ENCODE results near the gene LAMA2.

LAMA2 gene

GRCh38 chr6:129494099-129494498, 611.2 kb downstream of the LAMA2 start:
- TF ChIP-seq RAD21 (IDR thresholded peaks at IDR 0.05; ENCODE audit: low read depth) (no peak), EP300 (IDR thresholded peaks at IDR 0.05; ENCODE audit: borderline replicate concordance) (no peak), EGR1 (IDR thresholded peaks at IDR 0.05) (no peak), NFIC (IDR thresholded peaks at IDR 0.05) (no peak), TAF1 (IDR thresholded peaks at IDR 0.05; ENCODE audit: low read depth) (no peak), YY1 (IDR thresholded peaks at IDR 0.05; ENCODE audit: low read depth) (no peak), TEAD4 (IDR thresholded peaks at IDR 0.05) (no peak), CEBPB (IDR thresholded peaks at IDR 0.05) (no peak), TCF12 (IDR thresholded peaks at IDR 0.05; ENCODE audit: low read depth) (no peak), ZBTB7A (IDR thresholded peaks at IDR 0.05; ENCODE audit: low read depth) (no peak)
- TF ChIP-seq, protein P1, sequence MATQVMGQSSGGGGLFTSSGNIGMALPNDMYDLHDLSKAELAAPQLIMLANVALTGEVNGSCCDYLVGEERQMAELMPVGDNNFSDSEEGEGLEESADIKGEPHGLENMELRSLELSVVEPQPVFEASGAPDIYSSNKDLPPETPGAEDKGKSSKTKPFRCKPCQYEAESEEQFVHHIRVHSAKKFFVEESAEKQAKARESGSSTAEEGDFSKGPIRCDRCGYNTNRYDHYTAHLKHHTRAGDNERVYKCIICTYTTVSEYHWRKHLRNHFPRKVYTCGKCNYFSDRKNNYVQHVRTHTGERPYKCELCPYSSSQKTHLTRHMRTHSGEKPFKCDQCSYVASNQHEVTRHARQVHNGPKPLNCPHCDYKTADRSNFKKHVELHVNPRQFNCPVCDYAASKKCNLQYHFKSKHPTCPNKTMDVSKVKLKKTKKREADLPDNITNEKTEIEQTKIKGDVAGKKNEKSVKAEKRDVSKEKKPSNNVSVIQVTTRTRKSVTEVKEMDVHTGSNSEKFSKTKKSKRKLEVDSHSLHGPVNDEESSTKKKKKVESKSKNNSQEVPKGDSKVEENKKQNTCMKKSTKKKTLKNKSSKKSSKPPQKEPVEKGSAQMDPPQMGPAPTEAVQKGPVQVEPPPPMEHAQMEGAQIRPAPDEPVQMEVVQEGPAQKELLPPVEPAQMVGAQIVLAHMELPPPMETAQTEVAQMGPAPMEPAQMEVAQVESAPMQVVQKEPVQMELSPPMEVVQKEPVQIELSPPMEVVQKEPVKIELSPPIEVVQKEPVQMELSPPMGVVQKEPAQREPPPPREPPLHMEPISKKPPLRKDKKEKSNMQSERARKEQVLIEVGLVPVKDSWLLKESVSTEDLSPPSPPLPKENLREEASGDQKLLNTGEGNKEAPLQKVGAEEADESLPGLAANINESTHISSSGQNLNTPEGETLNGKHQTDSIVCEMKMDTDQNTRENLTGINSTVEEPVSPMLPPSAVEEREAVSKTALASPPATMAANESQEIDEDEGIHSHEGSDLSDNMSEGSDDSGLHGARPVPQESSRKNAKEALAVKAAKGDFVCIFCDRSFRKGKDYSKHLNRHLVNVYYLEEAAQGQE (IDR thresholded peaks at IDR 0.05; ENCODE audit: low read depth): no peak
- TF ChIP-seq, protein P2, sequence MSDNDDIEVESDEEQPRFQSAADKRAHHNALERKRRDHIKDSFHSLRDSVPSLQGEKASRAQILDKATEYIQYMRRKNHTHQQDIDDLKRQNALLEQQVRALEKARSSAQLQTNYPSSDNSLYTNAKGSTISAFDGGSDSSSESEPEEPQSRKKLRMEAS (IDR thresholded peaks at IDR 0.05): no peak
- TF ChIP-seq, protein P3, sequence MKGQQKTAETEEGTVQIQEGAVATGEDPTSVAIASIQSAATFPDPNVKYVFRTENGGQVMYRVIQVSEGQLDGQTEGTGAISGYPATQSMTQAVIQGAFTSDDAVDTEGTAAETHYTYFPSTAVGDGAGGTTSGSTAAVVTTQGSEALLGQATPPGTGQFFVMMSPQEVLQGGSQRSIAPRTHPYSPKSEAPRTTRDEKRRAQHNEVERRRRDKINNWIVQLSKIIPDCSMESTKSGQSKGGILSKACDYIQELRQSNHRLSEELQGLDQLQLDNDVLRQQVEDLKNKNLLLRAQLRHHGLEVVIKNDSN (IDR thresholded peaks at IDR 0.05): no peak

DNA sequence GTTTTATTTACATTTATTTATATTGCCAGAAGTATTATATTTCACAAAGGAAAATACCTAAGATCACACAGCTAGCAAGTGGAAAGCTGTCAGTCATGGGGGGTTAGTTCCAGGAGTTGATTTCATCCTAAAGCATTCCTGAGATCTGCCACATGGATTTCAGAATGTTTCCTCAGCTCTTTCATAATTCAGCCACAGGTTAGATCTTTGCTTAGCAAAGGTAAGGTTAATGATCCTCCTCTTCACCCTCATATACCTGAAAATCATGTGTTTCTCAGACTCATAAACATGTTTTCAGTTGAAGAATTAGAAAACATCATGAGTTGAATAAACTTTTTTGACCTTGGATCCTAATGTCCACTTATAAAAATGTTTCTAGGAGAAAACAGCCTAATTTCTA, 611.6 kb downstream of the LAMA2 start:
- TF ChIP-seq EGR1 (IDR thresholded peaks at IDR 0.05) (no peak), NFIC (IDR thresholded peaks at IDR 0.05) (no peak), TEAD4 (IDR thresholded peaks at IDR 0.05) (no peak)
- TF ChIP-seq, protein P1 (IDR thresholded peaks at IDR 0.05; ENCODE audit: low read depth): no peak

DNA sequence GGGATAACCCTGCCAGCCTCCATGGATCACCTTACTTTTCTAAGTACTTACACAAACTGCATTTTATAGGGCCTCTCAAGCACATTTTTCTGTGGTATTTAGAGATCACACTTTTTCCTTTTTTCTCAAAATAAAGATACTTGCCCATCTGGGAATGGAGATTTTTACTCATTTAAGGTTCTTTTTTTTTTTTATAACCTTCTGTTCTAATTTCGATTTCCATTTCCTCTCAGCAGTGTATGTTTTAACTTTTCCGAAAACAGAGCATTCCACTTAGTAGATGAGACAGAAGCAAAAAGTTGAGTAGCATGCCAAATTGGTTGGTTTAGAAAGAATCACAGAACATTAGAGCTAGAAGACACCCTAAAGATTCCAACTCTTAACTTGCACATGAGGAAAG, 612.7 kb downstream of the LAMA2 start:
- TF ChIP-seq, protein P1 (IDR thresholded peaks at IDR 0.05; ENCODE audit: low read depth): no peak
- TF ChIP-seq EP300 (IDR thresholded peaks at IDR 0.05; ENCODE audit: borderline replicate concordance) (no peak), CEBPB (IDR thresholded peaks at IDR 0.05) (no peak), ZBTB7A (IDR thresholded peaks at IDR 0.05; ENCODE audit: low read depth) (no peak), TEAD4 (IDR thresholded peaks at IDR 0.05) (no peak), YY1 (IDR thresholded peaks at IDR 0.05; ENCODE audit: low read depth) (no peak), NFIC (IDR thresholded peaks at IDR 0.05) (no peak), EGR1 (IDR thresholded peaks at IDR 0.05) (no peak)
- TF ChIP-seq, protein P3 (IDR thresholded peaks at IDR 0.05): no peak

- TF ChIP-seq YY1 (IDR thresholded peaks at IDR 0.05; ENCODE audit: low read depth) (no peak), TAF1 (IDR thresholded peaks at IDR 0.05; ENCODE audit: low read depth) (no peak), TCF12 (IDR thresholded peaks at IDR 0.05; ENCODE audit: low read depth) (no peak), TEAD4 (IDR thresholded peaks at IDR 0.05) (no peak), EP300 (IDR thresholded peaks at IDR 0.05; ENCODE audit: borderline replicate concordance) (no peak), CREB1 (IDR thresholded peaks at IDR 0.05; ENCODE audit: low read depth) (no peak), RAD21 (IDR thresholded peaks at IDR 0.05; ENCODE audit: low read depth) (no peak), CEBPB (IDR thresholded peaks at IDR 0.05) (no peak)
- TF ChIP-seq, protein P1 (IDR thresholded peaks at IDR 0.05; ENCODE audit: low read depth): no peak
- TF ChIP-seq, protein P2 (IDR thresholded peaks at IDR 0.05): no peak
Observed at GRCh38 chr6:129497481-129498441, 614.8 kb downstream of the LAMA2 start.
